Measurements from ENCODE around the gene CDK2AP2.
"Not testable (repeated sequence)": the region's sequence is repeated elsewhere in the genome, so short reads cannot be mapped to it uniquely, and the experiment has no call there.

Gene CDK2AP2

DNA sequence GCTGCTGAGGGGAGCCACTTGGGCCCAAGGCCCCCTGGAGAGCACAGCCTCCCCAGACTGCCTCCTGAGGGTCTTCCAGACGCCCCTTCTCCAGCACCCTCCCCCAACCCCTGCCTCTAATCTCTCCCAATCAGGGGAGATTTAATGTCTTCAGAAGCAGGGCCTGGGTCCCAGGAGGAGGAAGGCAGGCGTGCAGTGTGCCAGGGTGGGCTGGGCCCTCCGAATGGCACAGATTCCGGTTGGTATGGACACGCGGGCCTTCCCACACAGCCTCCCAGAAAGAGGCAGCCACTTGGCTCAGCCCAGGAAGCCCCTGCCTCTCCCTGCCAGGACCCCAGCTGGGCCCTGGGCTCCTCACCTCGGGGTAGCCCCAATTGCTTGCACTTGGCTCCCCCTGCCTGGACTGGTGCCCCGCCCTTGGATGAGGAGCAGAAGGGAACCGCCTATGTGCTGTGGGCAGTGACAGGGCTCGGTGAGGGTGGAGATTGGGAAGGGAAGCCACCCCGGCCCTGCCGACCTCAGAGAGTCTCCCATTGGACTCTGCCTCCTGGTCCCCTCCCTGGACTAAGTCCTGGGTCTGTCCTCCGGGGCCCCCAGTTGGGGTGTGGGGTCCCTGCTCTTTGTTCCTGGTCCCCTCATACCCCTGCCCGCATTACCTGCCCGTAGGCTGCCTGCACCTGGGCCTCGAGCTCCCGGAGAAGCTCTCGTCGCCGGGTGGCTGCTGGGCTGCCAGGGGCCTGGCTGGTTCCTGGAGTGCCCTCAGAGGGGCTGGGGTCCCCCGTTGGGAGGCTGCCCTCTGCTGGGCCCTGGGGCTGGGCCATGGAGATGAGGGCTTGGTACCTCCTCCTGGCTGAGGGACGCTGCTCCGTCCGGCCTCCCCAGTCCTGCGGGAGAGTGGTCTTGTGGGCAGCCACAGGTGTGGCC, 15.9 kb upstream of the CDK2AP2 start:
- DNase-seq: no peak

- DNase-seq: no peak
Measured at GRCh38 chr11:67522844-67523555, 15.0 kb upstream of the CDK2AP2 start, which contains the start of gene CABP2. Gene CABP2 (minus strand): TSS chr11:67523446. CDS start chr11:67523326, 120 bp downstream.

GRCh38 chr11:67522338-67522737, 14.4 kb upstream of the CDK2AP2 start:
- DNase-seq: no peak

GRCh38 chr11:67521924-67522323, 14.0 kb upstream of the CDK2AP2 start:
- no peak for DNase-seq

- DNase-seq: no peak
Measured at GRCh38 chr11:67520856-67521824, 13.2 kb upstream of the CDK2AP2 start.

DNA sequence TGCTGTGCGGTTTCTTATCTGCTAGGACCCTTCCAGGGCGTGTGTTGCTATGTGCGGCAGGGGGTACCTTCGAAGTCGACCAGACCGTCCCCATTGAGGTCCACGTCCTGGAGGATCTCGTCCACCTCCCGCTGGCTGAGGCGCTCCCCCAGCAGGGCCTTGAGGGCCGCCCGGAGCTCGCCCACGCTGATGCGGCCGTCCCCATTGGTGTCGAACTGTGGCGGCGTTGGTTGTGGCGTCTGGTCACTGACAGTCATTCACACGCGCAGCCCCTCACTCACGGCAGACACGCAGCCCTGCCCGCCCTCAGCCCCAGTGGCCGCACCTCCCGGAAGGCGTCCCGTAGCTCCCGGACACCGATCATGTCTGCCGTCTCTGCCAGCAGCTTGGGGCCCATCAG, 11.8 kb upstream of the CDK2AP2 start:
- no peak for DNase-seq

DNA sequence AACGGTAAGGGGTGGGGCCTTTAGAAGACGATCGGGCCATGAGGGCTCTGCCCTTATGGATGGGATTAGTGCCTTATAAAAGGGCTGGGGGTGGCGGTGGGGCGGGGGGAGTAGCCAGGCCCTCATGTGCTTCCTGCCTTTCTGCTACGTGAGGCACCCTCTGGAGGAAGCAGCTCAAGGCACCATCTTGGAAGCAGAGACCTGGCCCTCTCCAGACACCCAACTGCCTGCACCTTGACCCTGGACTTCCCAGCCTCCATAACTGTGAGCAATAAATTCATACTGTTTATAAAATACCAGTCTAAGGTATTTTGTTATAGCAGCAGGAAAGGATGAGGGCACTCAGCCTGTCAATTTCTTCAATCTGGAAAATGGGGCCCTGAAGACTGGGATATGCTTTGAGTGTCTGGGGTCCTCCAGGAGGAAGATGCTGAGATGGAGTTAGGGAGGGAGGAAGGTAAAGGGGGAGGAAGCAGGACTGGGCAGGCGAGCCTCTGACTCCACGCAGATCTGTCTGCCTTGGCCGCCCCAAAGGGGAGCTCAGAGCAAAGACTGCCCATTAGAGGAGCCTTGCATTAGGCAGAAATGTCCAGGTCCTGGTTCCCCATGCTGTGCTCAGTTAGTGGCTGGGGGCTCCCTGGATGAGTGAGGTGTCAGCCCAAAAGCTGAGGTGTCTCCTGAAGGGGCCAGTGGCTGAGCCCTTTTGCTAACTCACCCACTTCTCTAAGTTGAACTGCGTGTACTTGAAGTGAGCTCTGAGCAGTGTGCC, 10.0 kb upstream of the CDK2AP2 start:
- DNase-seq: no peak

- no peak for DNase-seq
Measured at GRCh38 chr11:67516806-67517205, 8.8 kb upstream of the CDK2AP2 start.

- no peak for DNase-seq
Measured at GRCh38 chr11:67514116-67514515, 6.2 kb upstream of the CDK2AP2 start.

DNA sequence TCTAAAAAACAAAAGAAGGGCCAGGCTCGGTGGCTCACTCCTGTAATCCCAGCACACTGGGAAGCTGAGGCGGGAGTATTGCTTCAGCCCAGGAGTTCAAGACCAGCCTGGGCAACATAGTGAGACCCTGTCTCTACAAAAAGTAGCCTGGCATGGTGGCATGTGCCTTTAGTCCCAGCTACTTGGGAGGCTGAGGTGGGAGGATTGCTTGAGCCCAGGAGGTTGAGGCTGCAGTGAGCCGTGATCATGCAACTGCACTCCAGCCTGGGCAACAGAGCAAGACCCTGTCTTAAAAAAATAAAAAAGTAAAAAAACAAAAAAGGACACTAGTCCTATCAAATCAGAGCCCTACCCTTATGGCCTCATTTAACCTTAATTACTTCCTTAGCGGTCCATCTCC, 3.6 kb upstream of the CDK2AP2 start:
- not testable (repeated sequence) for DNase-seq

DNA sequence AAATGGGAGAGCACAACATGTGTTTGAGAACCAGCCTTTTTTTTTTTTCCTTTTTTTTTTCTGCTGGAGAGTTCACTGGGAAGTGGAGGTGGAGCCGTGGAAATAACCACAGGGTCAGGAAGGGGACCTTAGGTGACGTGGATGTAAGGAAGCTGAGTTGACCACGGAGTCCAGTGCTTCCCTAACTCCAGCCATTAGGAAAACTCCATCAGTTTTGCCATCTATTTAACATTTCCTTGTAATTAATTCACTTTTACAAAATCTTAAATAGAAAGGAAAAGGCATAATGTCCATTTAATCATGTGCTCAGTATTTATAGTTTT, 2.0 kb upstream of the CDK2AP2 start:
- DNase-seq: no peak

DNA sequence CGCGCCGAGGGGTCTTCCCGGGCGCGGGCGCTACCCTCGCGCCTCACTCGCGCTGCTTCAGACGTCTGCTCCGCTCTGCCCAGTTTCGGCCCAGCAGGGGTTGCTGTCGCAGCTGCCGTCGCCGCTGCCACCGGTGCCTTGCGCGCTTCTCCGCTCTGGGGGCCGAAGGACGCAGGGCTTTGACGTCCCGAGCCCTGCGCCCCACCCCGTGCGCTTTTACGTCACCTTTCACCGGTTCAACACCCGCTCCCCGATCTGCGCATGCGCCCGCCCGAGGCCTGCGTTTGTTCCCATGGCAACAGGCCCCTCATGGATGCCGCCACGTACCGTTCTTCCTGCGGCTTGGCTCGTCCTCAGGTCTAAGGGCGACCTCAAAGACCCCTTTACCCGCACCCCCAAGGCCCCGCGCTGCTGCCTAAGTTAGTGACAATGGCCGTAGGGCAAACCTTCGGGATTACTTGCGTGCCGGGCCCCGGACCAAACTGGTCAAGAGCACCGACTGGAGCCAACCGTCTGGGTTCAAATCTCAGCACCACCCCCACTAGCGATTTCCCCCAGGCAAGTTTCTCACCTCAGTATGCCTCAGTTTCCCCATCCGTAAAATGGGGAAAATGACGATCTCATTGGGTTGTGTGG, 642 bp upstream of the CDK2AP2 start:
- peak; percentile 99 for DNase-seq

DNA sequence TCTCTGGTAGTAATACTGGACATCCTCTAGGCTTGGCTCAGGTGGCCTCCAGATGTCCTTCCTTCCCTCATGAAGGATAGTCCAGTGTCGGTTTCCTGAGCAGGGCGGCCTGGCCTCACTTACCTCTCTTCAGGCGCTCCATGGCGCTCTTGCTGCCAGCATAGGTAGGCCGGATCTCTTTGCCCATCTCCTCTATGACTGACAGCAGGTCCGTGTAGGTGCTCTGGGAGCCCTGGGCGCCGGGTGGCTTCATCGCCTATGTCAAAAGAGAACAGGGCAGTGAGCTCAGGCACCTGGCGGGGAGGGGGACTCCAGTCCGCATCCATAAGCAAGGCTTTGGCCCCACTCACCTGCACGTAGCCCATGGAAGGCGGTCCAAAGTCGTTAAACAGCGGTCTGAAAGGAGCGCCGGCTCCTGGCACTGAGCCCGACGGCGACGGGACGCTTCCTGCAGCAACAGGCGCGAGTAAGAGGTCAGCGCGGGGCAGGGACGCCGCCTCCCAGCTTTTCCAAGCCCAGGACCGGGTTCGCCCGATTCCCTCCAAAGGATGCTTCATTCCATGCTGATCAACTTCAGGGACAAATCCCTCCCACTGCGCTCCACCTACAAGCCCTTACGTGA, 609 bp downstream of the CDK2AP2 start:
- no peak for DNase-seq

DNA sequence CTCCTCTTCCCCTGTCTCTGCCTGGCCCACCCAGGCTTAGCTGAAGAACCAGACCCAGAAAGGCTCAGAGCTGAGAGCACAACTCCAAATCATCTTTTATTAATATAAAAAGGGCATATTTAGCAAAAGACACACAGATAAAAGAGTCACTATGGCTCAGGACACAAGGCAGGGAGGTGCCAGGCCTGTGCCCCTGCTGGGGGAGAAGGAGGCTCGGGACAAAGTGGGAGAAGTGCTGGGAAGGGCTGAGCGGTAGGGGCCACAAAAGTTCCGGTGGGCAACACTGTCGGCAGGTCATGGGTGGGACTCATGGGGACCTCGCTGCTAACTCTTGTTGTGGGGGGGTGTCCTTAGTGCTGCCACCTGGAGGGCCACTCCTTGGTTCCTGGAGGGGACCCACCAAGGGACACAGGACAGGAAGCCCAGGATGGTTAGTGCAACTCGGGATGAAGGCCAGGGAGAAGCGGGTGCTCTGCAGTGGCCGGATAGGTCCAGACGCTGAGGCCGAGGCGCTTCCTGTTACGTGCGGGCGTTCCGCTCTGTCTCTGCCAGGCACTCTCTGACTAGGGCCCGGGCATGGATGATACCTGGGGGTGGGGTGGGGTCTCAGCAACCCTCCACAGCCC, 1.4 kb downstream of the CDK2AP2 start:
- DNase-seq: no peak

DNA sequence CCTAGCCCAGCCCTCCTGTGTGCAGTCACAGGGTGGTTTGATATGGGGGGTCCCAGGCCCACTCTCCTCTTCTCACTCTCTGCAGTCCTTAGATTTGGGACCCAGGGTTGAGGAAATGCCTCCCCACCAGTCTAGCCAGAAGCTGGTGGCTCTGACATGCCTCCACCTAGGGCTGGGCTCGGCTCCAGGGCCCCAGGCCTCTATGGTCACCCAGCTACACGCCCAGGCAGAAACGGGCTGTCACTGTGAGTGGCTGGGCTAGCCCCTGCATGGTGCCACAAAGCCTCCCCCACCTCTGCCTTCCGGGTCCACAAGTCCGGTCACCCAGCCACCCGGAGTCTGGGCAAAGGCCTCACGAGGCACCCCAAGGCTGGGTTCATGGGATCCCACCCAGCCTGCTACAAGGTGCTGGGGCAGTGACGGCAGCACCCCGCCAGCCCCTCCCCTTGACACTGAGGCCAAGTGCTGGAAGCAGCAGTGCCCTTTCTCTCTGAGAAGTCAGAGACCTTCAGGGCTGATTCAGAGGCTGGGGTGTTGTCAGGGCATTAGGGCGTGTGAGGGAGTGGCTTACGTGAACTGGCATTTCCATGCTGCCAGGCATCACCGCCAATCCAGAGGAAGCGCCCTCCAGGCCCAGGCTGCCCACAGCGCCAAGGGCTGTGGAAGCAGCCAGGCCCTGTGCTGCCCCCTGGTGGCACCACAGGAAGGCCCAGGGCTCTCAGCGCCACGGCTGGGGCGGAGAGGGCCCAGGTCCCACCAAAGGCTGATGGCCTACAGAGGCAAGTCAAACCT, 2.2 kb downstream of the CDK2AP2 start:
- DNase-seq: peak; percentile 83

- DNase-seq: peak; percentile 59
Measured at GRCh38 chr11:67504950-67505581, 2.9 kb downstream of the CDK2AP2 start, which contains the start of gene PITPNM1. Gene PITPNM1 (minus strand): TSS chr11:67505363. CDS start chr11:67504180, 1,183 bp downstream.

- no peak for DNase-seq
Measured at GRCh38 chr11:67504005-67504949, 3.7 kb downstream of the CDK2AP2 start.
